Endothelial cell of umbilical vein (primary cell): ENCODE data around the gene ENO4. TPM values are rescaled to one million over a fixed set of nuclear protein-coding genes. Genes with fewer than 3 reads are reported as not detected.

Source experiments
- BruUV-seq: library from RNA; stranded (reverse); fragments of 400-500 nt; replicated peaks from 2 replicates; lab custom pipeline; 2021; lab: Mats Ljungman, UMichigan
- CTCF ChIA-PET: fragments of 300-600, 350-600 bp; sonication (Branson Sonifier 250); formaldehyde crosslinking; loops from one replicate; lab custom pipeline; 2021; ENCODE audit warnings: antibody characterized with exemption, inconsistent platforms; lab: Charles Lee
- POLR2A ChIA-PET: fragments of 300-600, 350-600 bp; sonication (Branson Sonifier 250); formaldehyde crosslinking; loops from one replicate; lab custom pipeline; 2021; ENCODE audit warnings: antibody characterized with exemption, inconsistent platforms; lab: Charles Lee
- DNase-seq: peaks from one replicate; pipeline ENCODE4 v3.0.0-alpha.2; 2011; ENCODE audit warnings: low read depth, low spot score
- FAIRE-seq: peaks from 2 replicates; lab custom pipeline; 2011; peaks lifted over from hg19 to GRCh38; lab: Jason Lieb, UNC
- H2AFZ ChIP-seq: 2 replicates; pipeline ENCODE4 v1.6.0; 2012; ENCODE audit warnings: low read depth, low read length, control low read depth, inconsistent platforms
- H3K27ac ChIP-seq: 2 replicates; pipeline ENCODE4 v1.5.1; 2011; ENCODE audit warnings: low read depth, mild to moderate bottlenecking, control low read depth, low read length, moderate library complexity; ENCODE audit not compliant: insufficient read depth
- H3K27me3 ChIP-seq, 2 experiments: 2 replicates each; pipeline versions ENCODE4 v1.6.0 to v1.6.1; 2011; ENCODE audit warnings: low read length in 2 of 2, mixed read lengths in 1 of 2; ENCODE audit not compliant: control insufficient read depth in 2 of 2, insufficient read depth in 2 of 2
- H3K36me3 ChIP-seq, 2 experiments: 2 replicates in 1 of 2; 3 replicates in 1 of 2; pipeline ENCODE4 v1.5.1; 2011; ENCODE audit warnings: low read length in 2 of 2, mild to moderate bottlenecking in 1 of 2, moderate library complexity in 1 of 2; ENCODE audit not compliant: control insufficient read depth in 2 of 2, insufficient read depth in 2 of 2; ENCODE audit errors: extremely low read depth in 1 of 2
- H3K4me1 ChIP-seq: 3 replicates; pipeline ENCODE4 v1.5.1; 2011; ENCODE audit warnings: mild to moderate bottlenecking, low read length; ENCODE audit not compliant: control insufficient read depth, insufficient read depth; ENCODE audit errors: extremely low read depth
- H3K4me2 ChIP-seq: 2 replicates; pipeline ENCODE4 v1.6.1; 2011; ENCODE audit warnings: low read length, control low read depth, mixed read lengths; ENCODE audit not compliant: insufficient read depth
- H3K4me3 ChIP-seq, 3 experiments: fragments of 200-600 bp in 1 of 3; sonication (generic), shearing (Covaris generic) in 1 of 3; replicated peaks in 1 of 3; 2 replicates each; pipeline ENCODE4 v1.5.1; 2011 to 2016; ENCODE audit warnings: control low read depth in 3 of 3, low read length in 3 of 3, mild to moderate bottlenecking in 2 of 3, inconsistent platforms in 1 of 3, low read depth in 1 of 3, moderate library complexity in 1 of 3; ENCODE audit not compliant: insufficient read depth in 1 of 3
- H3K79me2 ChIP-seq: 2 replicates; pipeline ENCODE4 v1.6.0; 2012; ENCODE audit warnings: low read length, inconsistent platforms; ENCODE audit not compliant: control insufficient read depth, insufficient read depth
- H3K9ac ChIP-seq: replicated peaks from 2 replicates; pipeline ENCODE3; 2011; ENCODE audit warnings: low read length, control low read depth; ENCODE audit not compliant: insufficient read depth; ENCODE audit errors: extremely low read depth
- H3K9me1 ChIP-seq: replicated peaks from 3 replicates; pipeline ENCODE4 v1.6.0; 2011; ENCODE audit warnings: mild to moderate bottlenecking, low read length; ENCODE audit not compliant: control insufficient read depth, insufficient read depth; ENCODE audit errors: extremely low read depth
- H3K9me3 ChIP-seq: replicated peaks from 2 replicates; pipeline ENCODE4 v1.5.1; 2012; ENCODE audit warnings: low read length, inconsistent platforms; ENCODE audit not compliant: control insufficient read depth, insufficient read depth
- H4K20me1 ChIP-seq: replicated peaks from 2 replicates; pipeline ENCODE3; 2011; ENCODE audit warnings: mild to moderate bottlenecking, low read length; ENCODE audit not compliant: control insufficient read depth, insufficient read depth; ENCODE audit errors: extremely low read depth
- EZH2 ChIP-seq: IDR thresholded peaks from 2 replicates; pipeline ENCODE4 v1.6.1; 2012; ENCODE audit warnings: borderline replicate concordance, low read depth, mild to moderate bottlenecking, moderate library complexity, low read length, inconsistent platforms; ENCODE audit not compliant: severe bottlenecking
- FOS ChIP-seq: IDR thresholded peaks from 2 replicates; pipeline ENCODE4 v1.6.1; 2011; ENCODE audit warnings: mild to moderate bottlenecking, low read length, moderate library complexity, borderline replicate concordance; ENCODE audit not compliant: insufficient read depth
- GATA2 ChIP-seq: IDR thresholded peaks from 2 replicates; pipeline ENCODE4 v1.7.0; 2011; ENCODE audit warnings: low read depth, mild to moderate bottlenecking, moderate library complexity, mixed read lengths, low read length; ENCODE audit not compliant: insufficient read length, insufficient read depth
- JUN ChIP-seq: IDR thresholded peaks from 2 replicates; pipeline ENCODE4 v1.6.1; 2011; ENCODE audit warnings: borderline replicate concordance, low read depth; ENCODE audit not compliant: insufficient read length, insufficient read depth
- MYC ChIP-seq: IDR thresholded peaks from one replicate; pipeline ENCODE4 v1.6.1; 2011; ENCODE audit warnings: mild to moderate bottlenecking, low read depth, low read length
- POLR2A ChIP-seq: IDR thresholded peaks from 2 replicates; pipeline ENCODE4 v1.6.1; 2012; ENCODE audit warnings: low read depth, mild to moderate bottlenecking, control low read depth, low read length
- POLR2AphosphoS5 ChIP-seq: IDR thresholded peaks from 2 replicates; pipeline ENCODE4 v1.6.1; 2012; ENCODE audit warnings: low read depth, mild to moderate bottlenecking, control low read depth, low read length, moderate library complexity; ENCODE audit not compliant: insufficient read depth
- dilution Hi-C: fragments of 300-500 bp; cut with MboI; formaldehyde crosslinking; loops from one replicate; pipeline ENCODE4 v1.15.0; 2019; ENCODE audit warnings: low sequenced_read_pairs; ENCODE audit not compliant: extremely low pct_ligation_motif_present
- intact Hi-C: fragments of 100-400 bp; cut with micrococcal nuclease; formaldehyde crosslinking; loops from one replicate; pipeline ENCODE4 v1.10.0; 2022
- polyA plus RNA-seq, 4 experiments: library from polyadenylated mRNA; depleted of rRNA in 3 of 4; stranded (reverse) in 3 of 4; unstranded in 1 of 4; fragments of >200 nt; gene quantifications; 2 replicates each; pipeline versions ENCODE4 v1.2.1 to v1.2.3, GENCODE V29; 2011 to 2012; ENCODE audit warnings: missing spikeins in 1 of 4
- total RNA-seq: library from RNA; stranded (reverse); gene quantifications from 2 replicates; pipeline ENCODE4 v1.2.3, GENCODE V29; 2021
- TF ChIP-seq, protein P1 (sequence below), 2 donors: IDR thresholded peaks; 1 replicate in 1 of 2; 2 replicates in 1 of 2; pipeline ENCODE4 v1.5.1; 2011; ENCODE audit warnings: low read length in 2 of 2, mild to moderate bottlenecking in 2 of 2, moderate library complexity in 2 of 2, control low read depth in 1 of 2, inconsistent platforms in 1 of 2, low read depth in 1 of 2; ENCODE audit not compliant: insufficient read depth in 1 of 2; ENCODE audit errors: extremely low read depth in 1 of 2
- TF ChIP-seq, protein P2 (sequence below): IDR thresholded peaks from 2 replicates; pipeline ENCODE4 v1.6.1; 2011; ENCODE audit not compliant: insufficient read depth, insufficient read length

ENO4 gene
- total and polyA plus RNA-seq, 2 donors (not counting 3 experiments of a cell fraction or from before 2014, with no cell fraction given), result 0.08 TPM; not detected in 1

DNA sequence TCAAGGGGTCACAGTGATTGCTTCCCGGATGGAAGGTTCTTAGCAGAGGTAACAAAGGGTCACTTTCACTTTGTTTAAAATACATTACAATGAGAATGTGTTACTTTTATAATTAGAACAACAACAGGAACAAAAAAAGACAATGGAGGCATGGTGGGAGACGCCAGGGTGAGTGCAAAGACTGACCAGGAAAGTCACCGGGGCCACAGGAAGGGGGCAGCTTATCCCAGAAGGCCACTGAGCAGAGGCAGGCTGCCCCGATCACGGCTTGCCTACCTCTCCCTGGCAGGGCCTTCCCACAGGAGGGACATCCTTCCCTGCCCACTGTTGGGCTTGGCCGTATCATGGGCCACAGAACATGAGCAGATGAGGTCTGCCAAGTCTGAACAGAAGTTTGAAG lies 46.8 kb upstream of the ENO4 start:
- H3K79me2 ChIP-seq, result no peaks in the 10 kb centered on the region
- CTCF ChIA-PET, result interaction anchor here (1.8 to 4.1 kb wide), 3 partner anchors 14 to 373 kb away, joined by 14 to 31 read pairs (median 16); no protein-coding TSS in a partner anchor

More for the DNA sequence above, 46.8 kb upstream of the ENO4 start:
- Histone ChIP-seq H3K9ac (no peak overlapping the region), H3K4me2 (no peak overlapping the region), H3K27me3 (no peaks in the 10 kb centered on the region), H4K20me1 (no peaks in the 10 kb centered on the region), H2AFZ (no peak overlapping the region), H3K27ac (no peak overlapping the region), H3K9me3 (no peaks in the 10 kb centered on the region), H3K36me3 (no peaks in the 10 kb centered on the region), H3K9me1 (no peaks in the 10 kb centered on the region), H3K4me3 (no peak overlapping the region), H3K4me1 (no peaks in the 10 kb centered on the region)
- intact Hi-C loops, result no loop called here
- POLR2A ChIA-PET, result no interaction called here
- dilution Hi-C loops, result loop anchor here (25.0 kb wide), 1 partner anchor 360 kb away; no protein-coding TSS in a partner anchor
- DNase-seq, result no peak
- TF ChIP-seq, protein P1, sequence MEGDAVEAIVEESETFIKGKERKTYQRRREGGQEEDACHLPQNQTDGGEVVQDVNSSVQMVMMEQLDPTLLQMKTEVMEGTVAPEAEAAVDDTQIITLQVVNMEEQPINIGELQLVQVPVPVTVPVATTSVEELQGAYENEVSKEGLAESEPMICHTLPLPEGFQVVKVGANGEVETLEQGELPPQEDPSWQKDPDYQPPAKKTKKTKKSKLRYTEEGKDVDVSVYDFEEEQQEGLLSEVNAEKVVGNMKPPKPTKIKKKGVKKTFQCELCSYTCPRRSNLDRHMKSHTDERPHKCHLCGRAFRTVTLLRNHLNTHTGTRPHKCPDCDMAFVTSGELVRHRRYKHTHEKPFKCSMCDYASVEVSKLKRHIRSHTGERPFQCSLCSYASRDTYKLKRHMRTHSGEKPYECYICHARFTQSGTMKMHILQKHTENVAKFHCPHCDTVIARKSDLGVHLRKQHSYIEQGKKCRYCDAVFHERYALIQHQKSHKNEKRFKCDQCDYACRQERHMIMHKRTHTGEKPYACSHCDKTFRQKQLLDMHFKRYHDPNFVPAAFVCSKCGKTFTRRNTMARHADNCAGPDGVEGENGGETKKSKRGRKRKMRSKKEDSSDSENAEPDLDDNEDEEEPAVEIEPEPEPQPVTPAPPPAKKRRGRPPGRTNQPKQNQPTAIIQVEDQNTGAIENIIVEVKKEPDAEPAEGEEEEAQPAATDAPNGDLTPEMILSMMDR (IDR thresholded peaks at IDR 0.05; ENCODE audit: extremely low read depth in 1 of 2, insufficient read depth in 1 of 2, low read depth in 1 of 2, low read length in 2 of 2), result no peak
- TF ChIP-seq POLR2AphosphoS5 (no peak), MYC (no peak), EZH2 (no peak), FOS (no peak), JUN (no peak), GATA2 (no peak), POLR2A (no peak)
- TF ChIP-seq, protein P2, sequence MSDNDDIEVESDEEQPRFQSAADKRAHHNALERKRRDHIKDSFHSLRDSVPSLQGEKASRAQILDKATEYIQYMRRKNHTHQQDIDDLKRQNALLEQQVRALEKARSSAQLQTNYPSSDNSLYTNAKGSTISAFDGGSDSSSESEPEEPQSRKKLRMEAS, result no peak
- BruUV-seq, result no TSS peak
- no peak for FAIRE-seq
